ENCODE data around the gene POU4F3. TPM values are rescaled to one million over a fixed set of nuclear protein-coding genes. Genes with fewer than 3 reads are reported as not detected.
A peak's percentile ranks its signal among the peaks of the same experiment; 100 is the strongest.

POU4F3 gene
- total RNA-seq, 1 donor from 2014 or later = 0.09 TPM

DNA sequence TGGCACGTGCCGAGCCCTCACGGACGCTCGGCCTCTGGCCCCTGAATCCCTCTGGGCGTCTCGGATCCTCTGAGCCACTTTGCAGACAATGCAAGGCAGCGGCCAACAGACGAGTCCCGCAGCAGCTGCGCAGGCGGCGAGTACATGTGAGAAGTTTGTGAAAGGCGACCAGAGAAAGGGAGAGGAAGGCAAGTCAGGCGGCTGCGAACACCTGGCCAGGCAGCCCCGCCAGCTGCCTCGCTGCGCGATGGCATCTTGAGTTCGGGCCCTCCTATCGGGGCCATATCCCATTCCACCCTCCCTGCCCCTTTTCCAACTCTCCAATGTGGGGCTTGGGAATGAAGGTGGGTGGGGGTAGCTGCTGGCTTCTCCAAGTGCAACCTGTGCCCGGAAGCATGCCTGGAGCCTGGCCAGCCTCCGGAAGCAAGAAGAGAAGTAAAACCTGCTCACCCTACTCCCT is 4.5 kb upstream of the POU4F3 start:
- peaks cover 98% of the 10 kb centered on the region for H3K27me3 Mint-ChIP-seq (ENCODE audit: low read depth)
- no peak for DNase-seq (ENCODE audit: low spot score in 2 of 2, unreplicated experiment in 2 of 2)
- H3K9me3 Mint-ChIP-seq = no peaks in the 10 kb centered on the region
- no peaks in the 10 kb centered on the region for H3K36me3 Mint-ChIP-seq
- TF ChIP-seq, protein P1, sequence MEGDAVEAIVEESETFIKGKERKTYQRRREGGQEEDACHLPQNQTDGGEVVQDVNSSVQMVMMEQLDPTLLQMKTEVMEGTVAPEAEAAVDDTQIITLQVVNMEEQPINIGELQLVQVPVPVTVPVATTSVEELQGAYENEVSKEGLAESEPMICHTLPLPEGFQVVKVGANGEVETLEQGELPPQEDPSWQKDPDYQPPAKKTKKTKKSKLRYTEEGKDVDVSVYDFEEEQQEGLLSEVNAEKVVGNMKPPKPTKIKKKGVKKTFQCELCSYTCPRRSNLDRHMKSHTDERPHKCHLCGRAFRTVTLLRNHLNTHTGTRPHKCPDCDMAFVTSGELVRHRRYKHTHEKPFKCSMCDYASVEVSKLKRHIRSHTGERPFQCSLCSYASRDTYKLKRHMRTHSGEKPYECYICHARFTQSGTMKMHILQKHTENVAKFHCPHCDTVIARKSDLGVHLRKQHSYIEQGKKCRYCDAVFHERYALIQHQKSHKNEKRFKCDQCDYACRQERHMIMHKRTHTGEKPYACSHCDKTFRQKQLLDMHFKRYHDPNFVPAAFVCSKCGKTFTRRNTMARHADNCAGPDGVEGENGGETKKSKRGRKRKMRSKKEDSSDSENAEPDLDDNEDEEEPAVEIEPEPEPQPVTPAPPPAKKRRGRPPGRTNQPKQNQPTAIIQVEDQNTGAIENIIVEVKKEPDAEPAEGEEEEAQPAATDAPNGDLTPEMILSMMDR (IDR thresholded peaks at IDR 0.05; ENCODE audit: unreplicated experiment) = no peak
- H3K27ac Mint-ChIP-seq = no peak overlapping the region
- H3K4me3 Mint-ChIP-seq = no peak overlapping the region
- peaks cover 5% of the 10 kb centered on the region for H3K4me1 Mint-ChIP-seq

DNA sequence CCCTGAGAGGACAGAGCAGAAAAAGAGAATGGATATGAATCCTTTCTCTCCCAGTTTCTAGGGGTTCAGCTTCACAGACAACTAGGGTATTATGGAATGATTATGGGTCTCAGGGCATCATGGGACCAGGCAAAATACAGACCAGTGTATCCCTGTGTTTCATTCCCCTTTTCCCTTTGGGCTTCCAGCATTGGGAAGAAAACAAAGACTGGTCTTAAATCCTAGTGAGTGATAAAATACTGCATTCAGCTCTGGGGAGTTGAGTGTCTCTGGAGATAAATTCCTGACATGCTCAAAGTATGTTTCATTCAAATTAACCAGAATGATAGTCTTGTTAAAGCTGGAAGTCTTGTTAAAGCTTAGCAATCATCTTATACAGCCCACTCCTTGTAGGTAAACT is 2.4 kb upstream of the POU4F3 start:
- peaks cover 100% of the 10 kb centered on the region for H3K27me3 Mint-ChIP-seq (ENCODE audit: low read depth)
- H3K4me3 Mint-ChIP-seq = no peak overlapping the region
- no peak for DNase-seq (ENCODE audit: low spot score in 2 of 2, unreplicated experiment in 2 of 2)
- TF ChIP-seq, protein P1 (IDR thresholded peaks at IDR 0.05; ENCODE audit: unreplicated experiment) = no peak
- H3K9me3 Mint-ChIP-seq = no peaks in the 10 kb centered on the region
- H3K4me1 Mint-ChIP-seq = peaks cover 11% of the 10 kb centered on the region
- no peak overlapping the region for H3K27ac Mint-ChIP-seq
- no peaks in the 10 kb centered on the region for H3K36me3 Mint-ChIP-seq

DNA sequence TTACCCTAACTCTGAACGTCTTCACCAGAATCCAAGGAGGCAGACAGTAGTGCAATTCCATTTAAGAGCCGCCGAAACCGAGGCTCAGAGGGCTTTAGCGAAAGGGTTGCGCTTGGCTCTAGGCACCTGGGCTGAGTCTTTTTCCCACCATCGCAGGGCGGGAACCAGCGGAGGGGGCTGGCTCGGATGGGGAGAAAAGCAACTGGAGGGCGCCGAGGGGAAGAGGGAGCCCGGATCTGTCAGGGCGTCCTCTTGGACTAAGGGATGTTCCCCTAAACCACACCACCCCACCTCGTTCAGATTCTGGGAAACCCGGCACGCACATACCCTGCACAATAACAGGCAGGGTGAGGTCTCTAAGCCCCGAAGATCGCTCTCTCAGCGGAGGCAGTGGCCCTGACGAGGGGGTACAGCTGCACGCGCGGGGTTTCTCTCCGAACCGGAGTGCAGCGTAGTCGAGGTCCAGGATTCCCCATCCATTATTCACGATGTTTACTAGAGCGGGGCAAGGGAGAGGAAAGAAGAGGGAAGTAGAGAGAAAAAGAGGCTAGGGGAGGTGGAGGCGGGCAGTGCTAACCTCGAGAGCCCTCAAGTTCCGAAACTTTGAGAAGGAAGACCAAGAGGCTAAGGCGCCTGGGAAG is 1.3 kb upstream of the POU4F3 start:
- no peaks in the 10 kb centered on the region for H3K9me3 Mint-ChIP-seq
- no peaks in the 10 kb centered on the region for H3K36me3 Mint-ChIP-seq
- no peak overlapping the region for H3K27ac Mint-ChIP-seq
- H3K27me3 Mint-ChIP-seq (ENCODE audit: low read depth) = peaks cover 100% of the 10 kb centered on the region
- no peak overlapping the region for H3K4me3 Mint-ChIP-seq
- DNase-seq (ENCODE audit: low spot score in 2 of 2, unreplicated experiment in 2 of 2) = no peak
- peaks cover 11% of the 10 kb centered on the region for H3K4me1 Mint-ChIP-seq
- TF ChIP-seq, protein P1 (IDR thresholded peaks at IDR 0.05; ENCODE audit: unreplicated experiment) = no peak

DNA sequence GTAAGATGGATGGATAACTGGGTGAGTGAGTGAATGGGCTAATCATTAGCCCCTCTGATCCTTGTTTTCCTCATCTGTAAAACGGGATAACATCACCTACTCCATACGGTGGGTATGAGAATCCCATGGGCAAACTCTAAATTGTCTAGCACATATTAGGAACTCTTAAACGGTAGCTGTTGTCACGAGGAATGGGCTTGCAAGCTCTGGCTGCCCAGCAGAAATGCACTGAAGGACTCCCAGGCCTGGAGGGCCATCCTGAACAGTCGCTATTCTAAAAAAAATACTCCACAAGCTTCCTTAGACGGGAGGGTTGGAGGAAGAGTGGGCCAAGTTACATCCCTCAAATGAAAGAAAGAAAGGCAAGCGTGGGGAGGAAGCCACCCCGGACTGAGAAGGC is 711 bp upstream of the POU4F3 start:
- H3K27me3 Mint-ChIP-seq (ENCODE audit: low read depth) = peaks cover 100% of the 10 kb centered on the region
- DNase-seq (ENCODE audit: low spot score in 2 of 2, unreplicated experiment in 2 of 2) = no peak
- H3K27ac Mint-ChIP-seq = no peak overlapping the region
- H3K4me3 Mint-ChIP-seq = peak overlapping the region; percentile 31
- TF ChIP-seq, protein P1 (IDR thresholded peaks at IDR 0.05; ENCODE audit: unreplicated experiment) = no peak
- peaks cover 11% of the 10 kb centered on the region for H3K4me1 Mint-ChIP-seq
- H3K9me3 Mint-ChIP-seq = no peaks in the 10 kb centered on the region
- no peaks in the 10 kb centered on the region for H3K36me3 Mint-ChIP-seq

DNA sequence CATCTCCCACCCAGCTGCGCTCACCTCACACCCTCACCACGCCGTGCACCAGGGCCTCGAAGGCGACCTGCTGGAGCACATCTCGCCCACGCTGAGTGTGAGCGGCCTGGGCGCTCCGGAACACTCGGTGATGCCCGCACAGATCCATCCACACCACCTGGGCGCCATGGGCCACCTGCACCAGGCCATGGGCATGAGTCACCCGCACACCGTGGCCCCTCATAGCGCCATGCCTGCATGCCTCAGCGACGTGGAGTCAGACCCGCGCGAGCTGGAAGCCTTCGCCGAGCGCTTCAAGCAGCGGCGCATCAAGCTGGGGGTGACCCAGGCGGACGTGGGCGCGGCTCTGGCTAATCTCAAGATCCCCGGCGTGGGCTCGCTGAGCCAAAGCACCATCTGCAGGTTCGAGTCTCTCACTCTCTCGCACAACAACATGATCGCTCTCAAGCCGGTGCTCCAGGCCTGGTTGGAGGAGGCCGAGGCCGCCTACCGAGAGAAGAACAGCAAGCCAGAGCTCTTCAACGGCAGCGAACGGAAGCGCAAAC is 1.1 kb downstream of the POU4F3 start:
- TF ChIP-seq, protein P1 (IDR thresholded peaks at IDR 0.05; ENCODE audit: unreplicated experiment) = no peak
- H3K27me3 Mint-ChIP-seq (ENCODE audit: low read depth) = peaks cover 100% of the 10 kb centered on the region
- DNase-seq (ENCODE audit: low spot score in 2 of 2, unreplicated experiment in 2 of 2) = no peak
- no peak overlapping the region for H3K27ac Mint-ChIP-seq
- H3K4me1 Mint-ChIP-seq = peaks cover 13% of the 10 kb centered on the region
- peak overlapping the region; percentile 26 for H3K4me3 Mint-ChIP-seq
- H3K9me3 Mint-ChIP-seq = no peaks in the 10 kb centered on the region
- H3K36me3 Mint-ChIP-seq = no peaks in the 10 kb centered on the region

Data from mesothelial cell of epicardium (in vitro differentiated cells).